K562 (cell line): Measurements from ENCODE around the gene COMMD9. TPM values are rescaled to one million over a fixed set of nuclear protein-coding genes. Genes with fewer than 3 reads are reported as not detected.
A peak's percentile ranks its signal among the peaks of the same experiment; 100 is the strongest.

Experiments used
- ATF1 ChIP-seq, 2 experiments: fragments of 450-650 bp in 1 of 2; IDR thresholded peaks; 2 replicates each; pipeline ENCODE4 v1.6.1; 2016; ENCODE audit warnings: missing compliant biosample characterization in 1 of 2, missing genetic modification characterization in 1 of 2
- DDX20 ChIP-seq: fragments of 450-650 bp; IDR thresholded peaks from 2 replicates; pipeline ENCODE4 v1.6.1; 2016; ENCODE audit warnings: missing genetic modification characterization, low read depth, mild to moderate bottlenecking, missing compliant biosample characterization, moderate library complexity
- ETV6 ChIP-seq, 3 experiments: fragments of 150-350 bp in 1 of 3; sonication (generic) in 1 of 3; formaldehyde crosslinking in 1 of 3; IDR thresholded peaks; 2 replicates each; pipeline versions ENCODE4 v1.6.1 to v1.8.0; 2014 to 2022; ENCODE audit warnings: borderline replicate concordance in 2 of 3, low read depth in 2 of 3, antibody characterized with exemption in 1 of 3, low read length in 1 of 3, mild to moderate bottlenecking in 1 of 3, missing genetic modification reagents in 1 of 3
- GABPB2 ChIP-seq: fragments of 250-450 bp; sonication (Bioruptor Pico); conservative IDR thresholded peaks from 2 replicates; pipeline ENCODE4 v1.5.1; 2021; ENCODE audit warnings: mild to moderate bottlenecking
- HCFC1 ChIP-seq: IDR thresholded peaks from 2 replicates; pipeline ENCODE4 v1.6.1; 2012; ENCODE audit warnings: low read depth, low read length, improper control_type of control experiment
- HES1 ChIP-seq: fragments of 450-650 bp; IDR thresholded peaks from 2 replicates; pipeline ENCODE4 v1.6.1; 2016; ENCODE audit warnings: low read depth, mild to moderate bottlenecking, moderate library complexity
- HOXB6 ChIP-seq: fragments of 250-450 bp; sonication (Bioruptor Pico); IDR thresholded peaks from 2 replicates; pipeline ENCODE4 v1.5.1; 2022; ENCODE audit warnings: mild to moderate bottlenecking, borderline replicate concordance
- MAZ ChIP-seq, 2 experiments: fragments of 450-650 bp in 1 of 2; sonication (generic) in 1 of 2; formaldehyde crosslinking; IDR thresholded peaks in 1 of 2; conservative IDR thresholded peaks in 1 of 2; 2 replicates each; pipeline versions ENCODE4 v1.4.0 to v1.5.0; 2020; ENCODE audit warnings: mild to moderate bottlenecking in 1 of 2, missing genetic modification reagents in 1 of 2
- MCM7 ChIP-seq, 2 experiments: fragments of 450-650 bp; IDR thresholded peaks; 2 replicates each; pipeline ENCODE4 v1.6.1; 2016 to 2018
- NR1H2 ChIP-seq: sonication (generic); formaldehyde crosslinking; IDR thresholded peaks from 2 replicates; pipeline ENCODE4 v1.4.0; 2020; ENCODE audit warnings: mild to moderate bottlenecking, missing genetic modification reagents
- NR2C1 ChIP-seq, 2 experiments: fragments of 450-650 bp; IDR thresholded peaks; 2 replicates each; pipeline ENCODE4 v1.6.1; 2017; ENCODE audit warnings: mild to moderate bottlenecking in 2 of 2, antibody characterized with exemption in 1 of 2, inconsistent platforms in 1 of 2, missing compliant biosample characterization in 1 of 2, missing genetic modification characterization in 1 of 2
- NRF1 ChIP-seq, 2 experiments: fragments of 450-650 bp; IDR thresholded peaks in 1 of 2; conservative IDR thresholded peaks in 1 of 2; 2 replicates each; pipeline ENCODE4 v1.6.1; 2014; ENCODE audit warnings: mild to moderate bottlenecking in 2 of 2
- POLR3A ChIP-seq: IDR thresholded peaks from 2 replicates; pipeline ENCODE4 v1.6.1; 2011; ENCODE audit warnings: borderline replicate concordance, mild to moderate bottlenecking, moderate library complexity; ENCODE audit not compliant: insufficient read length, insufficient read depth; ENCODE audit errors: extremely low read depth
- RAD51 ChIP-seq: fragments of 450-650 bp; IDR thresholded peaks from 2 replicates; pipeline ENCODE4 v1.7.1; 2016; ENCODE audit warnings: low read depth, mild to moderate bottlenecking, borderline replicate concordance
- RBM39 ChIP-seq: fragments of 200-400 bp; formaldehyde crosslinking; optimal IDR thresholded peaks from 2 replicates; pipeline ENCODE3; 2018; ENCODE audit warnings: low read depth, low read length
- TAF15 ChIP-seq: fragments of 200-400 bp; formaldehyde crosslinking; IDR thresholded peaks from 2 replicates; pipeline ENCODE4 v1.6.1; 2017; ENCODE audit warnings: mild to moderate bottlenecking, low read depth, low read length, moderate library complexity
- ZNF124 ChIP-seq: sonication (generic); formaldehyde crosslinking; IDR thresholded peaks from 2 replicates; pipeline ENCODE4 v1.8.1; 2022; ENCODE audit warnings: missing genetic modification reagents
- ZNF436 ChIP-seq: fragments of 250-450, 450-650 bp; sonication (Bioruptor Pico); formaldehyde crosslinking; IDR thresholded peaks from 2 replicates; pipeline ENCODE4 v1.7.0; 2020; ENCODE audit warnings: mild to moderate bottlenecking
- ZNF511 ChIP-seq: sonication (generic); formaldehyde crosslinking; IDR thresholded peaks from 2 replicates; pipeline ENCODE4 v1.8.0; 2022; ENCODE audit warnings: mild to moderate bottlenecking, missing genetic modification reagents
- ZNF830 ChIP-seq: fragments of 250-450 bp; sonication (Bioruptor Pico); IDR thresholded peaks from 2 replicates; pipeline ENCODE4 v1.5.0; 2021; ENCODE audit warnings: mild to moderate bottlenecking
- polyA plus RNA-seq, 8 experiments: library from polyadenylated mRNA; depleted of rRNA in 4 of 8; stranded (reverse) in 5 of 8; unstranded in 3 of 8; fragments of >200 nt; fragmentation: Nextera tagmentation in 2 of 8; fragmentation: Illumina TruSeq in 1 of 8; extraction: Ambion mirVana in 2 of 8; extraction: Trizol in 1 of 8; gene quantifications; 2 replicates each; pipeline versions ENCODE4 v1.2.1 to v1.2.3, GENCODE V29; 2011 to 2014; ENCODE audit warnings: inconsistent platforms in 1 of 8, missing spikeins in 1 of 8
- total RNA-seq, 7 experiments: library from RNA; depleted of rRNA in 6 of 7; stranded (reverse); fragments of >200 nt in 6 of 7; fragmentation: Illumina TruSeq in 2 of 7; extraction: Trizol in 2 of 7; gene quantifications; 2 replicates each; pipeline versions ENCODE4 v1.2.1 to v1.2.3, GENCODE V29; 2011 to 2021; ENCODE audit warnings: low replicate concordance in 1 of 7
- TF ChIP-seq, protein P1 (sequence below): sonication (generic); formaldehyde crosslinking; IDR thresholded peaks from 2 replicates; pipeline ENCODE4 v1.8.0; 2022; ENCODE audit warnings: mild to moderate bottlenecking, missing genetic modification reagents
- TF ChIP-seq, protein P2 (sequence below): fragments of 250-450 bp; sonication (Bioruptor Pico); IDR thresholded peaks from 2 replicates; pipeline ENCODE4 v1.8.0; 2021; ENCODE audit warnings: moderate library complexity, mild to moderate bottlenecking, inconsistent platforms
- TF ChIP-seq, protein P3 (sequence below): sonication (generic); formaldehyde crosslinking; IDR thresholded peaks from 2 replicates; pipeline ENCODE4 v1.8.1; 2023; ENCODE audit warnings: mild to moderate bottlenecking, missing genetic modification reagents

COMMD9 gene
- total and polyA plus RNA-seq, 9 of the 15 experiments (the other 6 are each of a cell fraction or from before 2014, with no cell fraction given), result 27.3 to 121 (median 48.0) TPM

GRCh38 chr11:36265793-36266628 is 23.2 kb downstream of the COMMD9 start (continued):
- no peak for TF ChIP-seq ZNF124 (CRISPR knock-in tag)
- TF ChIP-seq MAZ (CRISPR knock-in tag; conservative IDR thresholded peaks at IDR 0.05 in 1 of 2, IDR thresholded peaks at IDR 0.05 in 1 of 2), result 0 out of 4 replicates have a peak, but pooled peaks of 1 of the 2 experiments have one; percentile 15
- TF ChIP-seq ZNF511 (CRISPR knock-in tag), result no peak
- TF ChIP-seq ETV6 (IDR thresholded peaks at IDR 0.05; ENCODE audit: borderline replicate concordance in 1 of 2, low read depth in 2 of 2, low read length in 1 of 2), result no peak
- TF ChIP-seq ETV6 (CRISPR knock-in tag; IDR thresholded peaks at IDR 0.05; ENCODE audit: borderline replicate concordance), result no peak
- TF ChIP-seq NRF1 (conservative IDR thresholded peaks at IDR 0.05 in 1 of 2, IDR thresholded peaks at IDR 0.05 in 1 of 2), result peak; percentile 47 to 52; a peak in 3 of 4 replicates
- no peak for TF ChIP-seq ZNF830
- TF ChIP-seq HOXB6 (CRISPR knock-in tag), result no peak
- TF ChIP-seq NR1H2 (CRISPR knock-in tag), result no peak
- no peak for TF ChIP-seq ATF1 (CRISPR knock-in tag; IDR thresholded peaks at IDR 0.05)
- no peak for TF ChIP-seq ATF1 (tag; IDR thresholded peaks at IDR 0.05)
- TF ChIP-seq ZNF436 (CRISPR knock-in tag), result no peak
- no peak for TF ChIP-seq RAD51
- TF ChIP-seq TAF15, result no peak
- TF ChIP-seq, protein P1, sequence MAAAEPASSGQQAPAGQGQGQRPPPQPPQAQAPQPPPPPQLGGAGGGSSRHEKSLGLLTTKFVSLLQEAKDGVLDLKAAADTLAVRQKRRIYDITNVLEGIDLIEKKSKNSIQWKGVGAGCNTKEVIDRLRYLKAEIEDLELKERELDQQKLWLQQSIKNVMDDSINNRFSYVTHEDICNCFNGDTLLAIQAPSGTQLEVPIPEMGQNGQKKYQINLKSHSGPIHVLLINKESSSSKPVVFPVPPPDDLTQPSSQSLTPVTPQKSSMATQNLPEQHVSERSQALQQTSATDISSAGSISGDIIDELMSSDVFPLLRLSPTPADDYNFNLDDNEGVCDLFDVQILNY, result no peak
- no peak for TF ChIP-seq MCM7 (IDR thresholded peaks at IDR 0.05)
- no peak for TF ChIP-seq NR2C1 (IDR thresholded peaks at IDR 0.05)
- no peak for TF ChIP-seq NR2C1 (tag; IDR thresholded peaks at IDR 0.05)
- TF ChIP-seq DDX20 (tag), result no peak
- TF ChIP-seq, protein P2, sequence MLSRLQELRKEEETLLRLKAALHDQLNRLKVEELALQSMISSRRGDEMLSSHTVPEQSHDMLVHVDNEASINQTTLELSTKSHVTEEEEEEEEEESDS, result no peak
- no peak for TF ChIP-seq HES1
- no peak for TF ChIP-seq HCFC1
- no peak for TF ChIP-seq POLR3A
- TF ChIP-seq RBM39, result peak; percentile 74
- TF ChIP-seq, protein P3, sequence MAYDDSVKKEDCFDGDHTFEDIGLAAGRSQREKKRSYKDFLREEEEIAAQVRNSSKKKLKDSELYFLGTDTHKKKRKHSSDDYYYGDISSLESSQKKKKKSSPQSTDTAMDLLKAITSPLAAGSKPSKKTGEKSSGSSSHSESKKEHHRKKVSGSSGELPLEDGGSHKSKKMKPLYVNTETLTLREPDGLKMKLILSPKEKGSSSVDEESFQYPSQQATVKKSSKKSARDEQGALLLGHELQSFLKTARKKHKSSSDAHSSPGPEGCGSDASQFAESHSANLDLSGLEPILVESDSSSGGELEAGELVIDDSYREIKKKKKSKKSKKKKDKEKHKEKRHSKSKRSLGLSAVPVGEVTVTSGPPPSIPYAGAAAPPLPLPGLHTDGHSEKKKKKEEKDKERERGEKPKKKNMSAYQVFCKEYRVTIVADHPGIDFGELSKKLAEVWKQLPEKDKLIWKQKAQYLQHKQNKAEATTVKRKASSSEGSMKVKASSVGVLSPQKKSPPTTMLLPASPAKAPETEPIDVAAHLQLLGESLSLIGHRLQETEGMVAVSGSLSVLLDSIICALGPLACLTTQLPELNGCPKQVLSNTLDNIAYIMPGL (CRISPR knock-in tag), result no peak
- TF ChIP-seq GABPB2 (CRISPR knock-in tag), result no peak
